Activated CD8-positive, alpha-beta memory T cell treated with anti-CD3 and anti-CD28 coated beads for 36 hours (primary cell): ENCODE data around the gene TMCC1. TPM values are rescaled to one million over a fixed set of nuclear protein-coding genes. Genes with fewer than 3 reads are reported as not detected.
"Not testable (repeated sequence)": the region's sequence is repeated elsewhere in the genome, so short reads cannot be mapped to it uniquely, and the experiment has no call there.

Experiments
- CTCF ChIA-PET: fragments of 350-600 bp; sonication (Branson Sonifier 250); formaldehyde crosslinking; loops from one replicate; lab custom pipeline; 2021; ENCODE audit warnings: antibody characterized with exemption; lab: Charles Lee
- POLR2A ChIA-PET: fragments of 350-600 bp; sonication (Branson Sonifier 250); formaldehyde crosslinking; loops from one replicate; lab custom pipeline; 2021; ENCODE audit warnings: antibody characterized with exemption; lab: Charles Lee
- total RNA-seq, 2 experiments: library from RNA; stranded (reverse); gene quantifications; one replicate each; pipeline ENCODE4 v1.2.3, GENCODE V29; 2021

TMCC1 gene
- total RNA-seq, 2 experiments from 2014 or later: 14.7 to 16.3 TPM

- CTCF ChIA-PET, POLR2A ChIA-PET: not testable (repeated sequence)
Observed at GRCh38 chr3:129901272-129901671, 7.8 kb upstream of the TMCC1 start.

- POLR2A ChIA-PET: no interaction called here
Observed at GRCh38 chr3:129897026-129897425, 3.5 kb upstream of the TMCC1 start.

GRCh38 chr3:129892857-129893580, 492 bp downstream of the TMCC1 start:
- ChIA-PET CTCF (interaction anchor here (1.2 kb wide), 1 partner anchor 219 kb away, joined by 3 read pairs; no protein-coding TSS in a partner anchor), POLR2A (interaction anchor here (0.7 kb wide), 1 partner anchor 266 kb away, joined by 3 read pairs; no protein-coding TSS in a partner anchor)

More at GRCh38 chr3:129897026-129897425, 3.5 kb upstream of the TMCC1 start:
- CTCF ChIA-PET: no interaction called here

GRCh38 chr3:129892486-129892856, 1.0 kb downstream of the TMCC1 start:
- CTCF ChIA-PET: interaction anchor here (1.2 kb wide), 1 partner anchor 219 kb away, joined by 3 read pairs; no protein-coding TSS in a partner anchor
- POLR2A ChIA-PET: interaction anchor here (0.6 kb wide), 1 partner anchor 287 kb away, joined by 3 read pairs; no protein-coding TSS in a partner anchor

- ChIA-PET CTCF (no interaction called here), POLR2A (no interaction called here)
Observed at GRCh38 chr3:129890891-129891290, 2.6 kb downstream of the TMCC1 start.

- ChIA-PET POLR2A (no interaction called here), CTCF (interaction anchor here (0.8 kb wide), 1 partner anchor 11 kb away, joined by 3 read pairs; no protein-coding TSS in a partner anchor)
Observed at GRCh38 chr3:129890125-129890524, 3.4 kb downstream of the TMCC1 start.

- POLR2A ChIA-PET: no interaction called here
- CTCF ChIA-PET: interaction anchor here (1.3 kb wide), 1 partner anchor 45 kb away, joined by 3 read pairs; no protein-coding TSS in a partner anchor
Observed at GRCh38 chr3:129888771-129889170, 4.7 kb downstream of the TMCC1 start.

- POLR2A ChIA-PET: no interaction called here
Observed at GRCh38 chr3:129881261-129881660, 12.2 kb downstream of the TMCC1 start.

GRCh38 chr3:129878355-129878754, 15.2 kb downstream of the TMCC1 start:
- ChIA-PET CTCF (interaction anchor here (0.7 to 1.5 kb wide), 2 partner anchors 12 to 262 kb away, joined by 3 read pairs; no protein-coding TSS in a partner anchor), POLR2A (no interaction called here)

More at GRCh38 chr3:129881261-129881660, 12.2 kb downstream of the TMCC1 start:
- CTCF ChIA-PET: interaction anchor here (0.7 kb wide), 1 partner anchor 13 kb away, joined by 3 read pairs; no protein-coding TSS in a partner anchor

GRCh38 chr3:129874479-129874878, 19.0 kb downstream of the TMCC1 start:
- POLR2A ChIA-PET, CTCF ChIA-PET: not testable (repeated sequence)

GRCh38 chr3:129868912-129869311, 24.6 kb downstream of the TMCC1 start:
- ChIA-PET CTCF (interaction anchor here (0.6 to 1.1 kb wide), 2 partner anchors 11 to 12 kb away, joined by 3 read pairs; no protein-coding TSS in a partner anchor), POLR2A (no interaction called here)

GRCh38 chr3:129867506-129868124, 25.9 kb downstream of the TMCC1 start:
- CTCF ChIA-PET: no interaction called here

GRCh38 chr3:129865806-129866205, 27.7 kb downstream of the TMCC1 start:
- ChIA-PET POLR2A (no interaction called here), CTCF (no interaction called here)

More at GRCh38 chr3:129867506-129868124, 25.9 kb downstream of the TMCC1 start:
- POLR2A ChIA-PET: interaction anchor here (0.6 kb wide), 1 partner anchor 30 kb away, joined by 4 read pairs; no protein-coding TSS in a partner anchor

- ChIA-PET CTCF (no interaction called here), POLR2A (interaction anchor here (0.6 to 0.7 kb wide), 2 partner anchors 11 to 27 kb away, joined by 4 to 9 read pairs; no protein-coding TSS in a partner anchor)
Observed at GRCh38 chr3:129864519-129864918, 29.0 kb downstream of the TMCC1 start.

- POLR2A ChIA-PET: no interaction called here
- CTCF ChIA-PET: no interaction called here
Observed at GRCh38 chr3:129859272-129859671, 34.2 kb downstream of the TMCC1 start.

- ChIA-PET CTCF (interaction anchor here (0.6 kb wide), 1 partner anchor 86 kb away, joined by 3 read pairs; no protein-coding TSS in a partner anchor), POLR2A (no interaction called here)
Observed at GRCh38 chr3:129857899-129858298, 35.6 kb downstream of the TMCC1 start.

- POLR2A ChIA-PET, CTCF ChIA-PET: not testable (repeated sequence)
Observed at GRCh38 chr3:129856790-129857189, 36.7 kb downstream of the TMCC1 start.

- ChIA-PET CTCF (no interaction called here), POLR2A (no interaction called here)
Observed at GRCh38 chr3:129855832-129856419, 37.6 kb downstream of the TMCC1 start.

GRCh38 chr3:129855170-129855831, 38.2 kb downstream of the TMCC1 start:
- POLR2A ChIA-PET: no interaction called here
- CTCF ChIA-PET: no interaction called here
